ENCODE data around the gene PTPRM.

DNA sequence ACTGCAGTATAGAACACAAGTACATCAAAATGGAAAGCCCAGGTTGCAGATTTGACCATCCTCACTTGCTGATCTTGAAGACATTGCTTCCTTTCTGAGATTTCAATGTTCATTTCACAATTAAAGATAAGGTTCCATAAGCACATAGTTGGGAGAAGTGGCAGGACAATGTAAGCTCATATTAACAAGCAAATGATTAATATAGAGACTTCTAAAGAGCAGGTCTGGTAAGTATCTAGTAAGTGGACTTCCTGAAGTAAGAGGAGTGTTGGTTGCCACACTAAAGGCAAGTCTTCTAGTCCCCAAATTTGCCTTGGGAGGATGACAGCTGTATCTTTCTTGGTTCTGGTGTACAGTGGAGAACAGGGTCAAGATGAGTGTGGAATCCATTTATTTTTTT lies 1.4 kb upstream of the PTPRM start:
- TF ChIP-seq MZF1 (tag by site-specific recombination; IDR thresholded peaks at IDR 0.05; ENCODE audit: borderline replicate concordance) (no peak), ZNF658 (tag by site-specific recombination; IDR thresholded peaks at IDR 0.05) (no peak), ZNF629 (tag by site-specific recombination; IDR thresholded peaks at IDR 0.05) (no peak), ZNF626 (tag by site-specific recombination; IDR thresholded peaks at IDR 0.05) (no peak), HOXC10 (CRISPR knock-in tag; IDR thresholded peaks at IDR 0.05) (no peak), ZNF354C (tag by site-specific recombination; IDR thresholded peaks at IDR 0.05; ENCODE audit: borderline replicate concordance, low read depth) (no peak), YY1 (tag by site-specific recombination; IDR thresholded peaks at IDR 0.05) (no peak), ZNF777 (tag by site-specific recombination; IDR thresholded peaks at IDR 0.05; ENCODE audit: borderline replicate concordance) (no peak)
- TF ChIP-seq, protein P1, sequence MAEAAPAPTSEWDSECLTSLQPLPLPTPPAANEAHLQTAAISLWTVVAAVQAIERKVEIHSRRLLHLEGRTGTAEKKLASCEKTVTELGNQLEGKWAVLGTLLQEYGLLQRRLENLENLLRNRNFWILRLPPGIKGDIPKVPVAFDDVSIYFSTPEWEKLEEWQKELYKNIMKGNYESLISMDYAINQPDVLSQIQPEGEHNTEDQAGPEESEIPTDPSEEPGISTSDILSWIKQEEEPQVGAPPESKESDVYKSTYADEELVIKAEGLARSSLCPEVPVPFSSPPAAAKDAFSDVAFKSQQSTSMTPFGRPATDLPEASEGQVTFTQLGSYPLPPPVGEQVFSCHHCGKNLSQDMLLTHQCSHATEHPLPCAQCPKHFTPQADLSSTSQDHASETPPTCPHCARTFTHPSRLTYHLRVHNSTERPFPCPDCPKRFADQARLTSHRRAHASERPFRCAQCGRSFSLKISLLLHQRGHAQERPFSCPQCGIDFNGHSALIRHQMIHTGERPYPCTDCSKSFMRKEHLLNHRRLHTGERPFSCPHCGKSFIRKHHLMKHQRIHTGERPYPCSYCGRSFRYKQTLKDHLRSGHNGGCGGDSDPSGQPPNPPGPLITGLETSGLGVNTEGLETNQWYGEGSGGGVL (tag by site-specific recombination; IDR thresholded peaks at IDR 0.05): no peak
- TF ChIP-seq, protein P2, sequence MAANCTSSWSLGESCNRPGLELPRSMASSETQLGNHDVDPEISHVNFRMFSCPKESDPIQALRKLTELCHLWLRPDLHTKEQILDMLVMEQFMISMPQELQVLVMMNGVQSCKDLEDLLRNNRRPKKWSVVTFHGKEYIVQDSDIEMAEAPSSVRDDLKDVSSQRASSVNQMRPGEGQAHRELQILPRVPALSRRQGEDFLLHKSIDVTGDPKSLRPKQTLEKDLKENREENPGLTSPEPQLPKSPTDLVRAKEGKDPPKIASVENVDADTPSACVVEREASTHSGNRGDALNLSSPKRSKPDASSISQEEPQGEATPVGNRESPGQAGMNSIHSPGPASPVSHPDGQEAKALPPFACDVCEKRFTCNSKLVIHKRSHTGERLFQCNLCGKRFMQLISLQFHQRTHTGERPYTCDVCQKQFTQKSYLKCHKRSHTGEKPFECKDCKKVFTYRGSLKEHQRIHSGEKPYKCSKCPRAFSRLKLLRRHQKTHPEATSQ (tag by site-specific recombination; IDR thresholded peaks at IDR 0.05): no peak
- TF ChIP-seq, protein P3, sequence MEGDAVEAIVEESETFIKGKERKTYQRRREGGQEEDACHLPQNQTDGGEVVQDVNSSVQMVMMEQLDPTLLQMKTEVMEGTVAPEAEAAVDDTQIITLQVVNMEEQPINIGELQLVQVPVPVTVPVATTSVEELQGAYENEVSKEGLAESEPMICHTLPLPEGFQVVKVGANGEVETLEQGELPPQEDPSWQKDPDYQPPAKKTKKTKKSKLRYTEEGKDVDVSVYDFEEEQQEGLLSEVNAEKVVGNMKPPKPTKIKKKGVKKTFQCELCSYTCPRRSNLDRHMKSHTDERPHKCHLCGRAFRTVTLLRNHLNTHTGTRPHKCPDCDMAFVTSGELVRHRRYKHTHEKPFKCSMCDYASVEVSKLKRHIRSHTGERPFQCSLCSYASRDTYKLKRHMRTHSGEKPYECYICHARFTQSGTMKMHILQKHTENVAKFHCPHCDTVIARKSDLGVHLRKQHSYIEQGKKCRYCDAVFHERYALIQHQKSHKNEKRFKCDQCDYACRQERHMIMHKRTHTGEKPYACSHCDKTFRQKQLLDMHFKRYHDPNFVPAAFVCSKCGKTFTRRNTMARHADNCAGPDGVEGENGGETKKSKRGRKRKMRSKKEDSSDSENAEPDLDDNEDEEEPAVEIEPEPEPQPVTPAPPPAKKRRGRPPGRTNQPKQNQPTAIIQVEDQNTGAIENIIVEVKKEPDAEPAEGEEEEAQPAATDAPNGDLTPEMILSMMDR (tag by site-specific recombination; IDR thresholded peaks at IDR 0.05): no peak

Measured in HEK293 (cell line).